ENCODE results near the gene ZNF763.
"Not testable (repeated sequence)": the region's sequence is repeated elsewhere in the genome, so short reads cannot be mapped to it uniquely, and the experiment has no call there.

ZNF763 gene

GRCh38 chr19:11973019-11973810, 8.4 kb downstream of the ZNF763 start:
- no peak for DNase-seq

GRCh38 chr19:11978492-11979100, 13.8 kb downstream of the ZNF763 start:
- peak; percentile 2 for DNase-seq

GRCh38 chr19:11979527-11979926, 14.7 kb downstream of the ZNF763 start:
- DNase-seq = no peak

- peak; percentile 20 for DNase-seq
These were observed 17.7 kb downstream of the ZNF763 start for GRCh38 chr19:11982526-11982925.

- no peak for DNase-seq
These were observed 20.1 kb downstream of the ZNF763 start for GRCh38 chr19:11984986-11985385.

- no peak for DNase-seq
These were observed 21.9 kb downstream of the ZNF763 start for GRCh38 chr19:11986754-11987153.

GRCh38 chr19:11987405-11988281, 22.8 kb downstream of the ZNF763 start:
- DNase-seq = peak; percentile 94

- no peak for DNase-seq
These were observed 24.2 kb downstream of the ZNF763 start for GRCh38 chr19:11989112-11989456.

- DNase-seq = not testable (repeated sequence)
These were observed 27.1 kb downstream of the ZNF763 start for GRCh38 chr19:11991921-11992320.

- peak; percentile 77 for DNase-seq
These were observed 30.3 kb downstream of the ZNF763 start for GRCh38 chr19:11995174-11995573.

- peak; percentile 22 for DNase-seq
These were observed 35.5 kb downstream of the ZNF763 start for GRCh38 chr19:12000152-12000981.

- DNase-seq = no peak
These were observed 50.3 kb downstream of the ZNF763 start for GRCh38 chr19:12015015-12015752.

- DNase-seq = peak; percentile 21
These were observed 50.9 kb downstream of the ZNF763 start for GRCh38 chr19:12015753-12016116.

All from fibroblast of skin of scalp (primary cell).